Hepatocyte (in vitro differentiated cells): ENCODE data around the gene MLXIP.

ENCODE experiments used
- CTCF ChIP-seq: fragments of 200-600 bp; sonication (generic); IDR thresholded peaks from 2 replicates; pipeline ENCODE4 v1.5.1; 2016; ENCODE audit warnings: antibody characterized with exemption, mild to moderate bottlenecking; ENCODE audit not compliant: poor library complexity
- EZH2 ChIP-seq: fragments of 200-600 bp; sonication (generic); IDR thresholded peaks from 2 replicates; pipeline ENCODE4 v1.6.1; 2016; ENCODE audit warnings: antibody characterized with exemption, mild to moderate bottlenecking, borderline replicate concordance
- EZH2phosphoT487 ChIP-seq: fragments of 200-600 bp; sonication (generic); IDR thresholded peaks from one replicate; pipeline ENCODE4 v1.6.1; 2018; ENCODE audit warnings: antibody characterized with exemption, mild to moderate bottlenecking, low read depth, moderate library complexity; ENCODE audit not compliant: unreplicated experiment, severe bottlenecking

- no peak for TF ChIP-seq CTCF
- no peak for TF ChIP-seq EZH2phosphoT487
- TF ChIP-seq EZH2 = no peak
These were observed 43.2 kb downstream of the MLXIP start for GRCh38 chr12:122121745-122122144.
